Measurements from ENCODE around the gene PIEZO1.
"Not testable (repeated sequence)": the region's sequence is repeated elsewhere in the genome, so short reads cannot be mapped to it uniquely, and the experiment has no call there.

DNA sequence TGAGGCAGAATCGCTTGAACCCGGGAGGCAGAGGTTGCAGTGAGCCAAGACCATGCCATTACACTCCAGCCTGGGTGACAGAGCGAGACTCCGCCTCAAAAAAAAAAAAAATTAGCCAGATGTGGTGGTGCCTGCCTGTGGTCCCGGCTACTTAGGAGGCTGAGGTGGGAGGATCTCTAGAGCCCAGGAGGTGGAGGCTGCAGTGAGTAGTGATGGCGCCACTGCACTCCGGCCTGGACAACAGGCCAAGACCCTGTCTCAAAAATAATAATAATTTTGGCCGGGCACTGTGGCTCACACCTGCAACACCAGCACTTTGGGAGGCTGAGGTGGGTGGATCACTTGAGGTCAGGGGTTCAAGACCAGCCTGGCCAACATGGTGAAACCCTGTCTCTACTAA, 3.7 kb upstream of the PIEZO1 start:
- TF ChIP-seq, protein P1, sequence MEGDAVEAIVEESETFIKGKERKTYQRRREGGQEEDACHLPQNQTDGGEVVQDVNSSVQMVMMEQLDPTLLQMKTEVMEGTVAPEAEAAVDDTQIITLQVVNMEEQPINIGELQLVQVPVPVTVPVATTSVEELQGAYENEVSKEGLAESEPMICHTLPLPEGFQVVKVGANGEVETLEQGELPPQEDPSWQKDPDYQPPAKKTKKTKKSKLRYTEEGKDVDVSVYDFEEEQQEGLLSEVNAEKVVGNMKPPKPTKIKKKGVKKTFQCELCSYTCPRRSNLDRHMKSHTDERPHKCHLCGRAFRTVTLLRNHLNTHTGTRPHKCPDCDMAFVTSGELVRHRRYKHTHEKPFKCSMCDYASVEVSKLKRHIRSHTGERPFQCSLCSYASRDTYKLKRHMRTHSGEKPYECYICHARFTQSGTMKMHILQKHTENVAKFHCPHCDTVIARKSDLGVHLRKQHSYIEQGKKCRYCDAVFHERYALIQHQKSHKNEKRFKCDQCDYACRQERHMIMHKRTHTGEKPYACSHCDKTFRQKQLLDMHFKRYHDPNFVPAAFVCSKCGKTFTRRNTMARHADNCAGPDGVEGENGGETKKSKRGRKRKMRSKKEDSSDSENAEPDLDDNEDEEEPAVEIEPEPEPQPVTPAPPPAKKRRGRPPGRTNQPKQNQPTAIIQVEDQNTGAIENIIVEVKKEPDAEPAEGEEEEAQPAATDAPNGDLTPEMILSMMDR (IDR thresholded peaks at IDR 0.05) = not testable (repeated sequence)
- not testable (repeated sequence) for TF ChIP-seq POLR2A (IDR thresholded peaks at IDR 0.05)

Data from lower leg skin (tissue), 3 donors.